Endothelial cell (in vitro differentiated cells): ENCODE data around the gene SHD. TPM values are rescaled to one million over a fixed set of nuclear protein-coding genes. Genes with fewer than 3 reads are reported as not detected.

Source experiments
- DNase-seq: peaks from one replicate; pipeline ENCODE4 v3.0.0; 2021; ENCODE audit warnings: low spot score
- H3K27ac Mint-ChIP-seq: one replicate; pipeline ENCODE4 v1.8.0; 2021; ENCODE audit warnings: mixed read lengths, inconsistent platforms; ENCODE audit not compliant: unreplicated experiment
- H3K27me3 Mint-ChIP-seq: one replicate; pipeline ENCODE4 v1.8.0; 2021; ENCODE audit warnings: mild to moderate bottlenecking, moderate library complexity, mixed read lengths, inconsistent platforms; ENCODE audit not compliant: unreplicated experiment
- H3K36me3 Mint-ChIP-seq: one replicate; pipeline ENCODE4 v1.8.0; 2021; ENCODE audit warnings: mild to moderate bottlenecking, low read depth, mixed read lengths, inconsistent platforms; ENCODE audit not compliant: unreplicated experiment
- H3K4me1 Mint-ChIP-seq: one replicate; pipeline ENCODE4 v1.8.0; 2021; ENCODE audit warnings: mild to moderate bottlenecking, mixed read lengths, inconsistent platforms; ENCODE audit not compliant: unreplicated experiment
- H3K4me3 Mint-ChIP-seq: one replicate; pipeline ENCODE4 v1.8.0; 2021; ENCODE audit warnings: mild to moderate bottlenecking, mixed read lengths, inconsistent platforms; ENCODE audit not compliant: unreplicated experiment
- H3K9me3 Mint-ChIP-seq: one replicate; pipeline ENCODE4 v1.8.0; 2021; ENCODE audit warnings: mixed read lengths, inconsistent platforms; ENCODE audit not compliant: unreplicated experiment
- CTCF ChIP-seq: fragments of 200-600 bp; sonication (generic); IDR thresholded peaks from one replicate; pipeline ENCODE4 v1.5.0; 2021; ENCODE audit warnings: antibody characterized with exemption; ENCODE audit not compliant: unreplicated experiment
- total RNA-seq: library from RNA; stranded (reverse); fragmentation: NEBNext Ultra II Directional; extraction: Animal tissue kit (Norgen Biotek cat#: 25700); gene quantifications from one replicate; pipeline ENCODE4 v1.2.1, GENCODE V29; 2021; ENCODE audit not compliant: unreplicated experiment

SHD gene
- total RNA-seq, 1 donor from 2014 or later = 0.90 TPM

- H3K27me3 Mint-ChIP-seq = peaks cover 9% of the 10 kb centered on the region
- no peaks in the 10 kb centered on the region for H3K9me3 Mint-ChIP-seq
- H3K27ac Mint-ChIP-seq = no peak overlapping the region
- peaks cover 5% of the 10 kb centered on the region for H3K4me1 Mint-ChIP-seq
- peaks cover 43% of the 10 kb centered on the region for H3K36me3 Mint-ChIP-seq
- TF ChIP-seq CTCF = no peak
- H3K4me3 Mint-ChIP-seq = peak overlapping the region; percentile 42
- DNase-seq = no peak
Observed at GRCh38 chr19:4319067-4319718, 40.1 kb downstream of the SHD start.

GRCh38 chr19:4320419-4320818, 41.4 kb downstream of the SHD start:
- Mint-ChIP-seq H3K27me3 (peaks cover 9% of the 10 kb centered on the region), H3K9me3 (no peaks in the 10 kb centered on the region), H3K27ac (no peak overlapping the region), H3K4me3 (peak overlapping the region; percentile 11), H3K4me1 (no peaks in the 10 kb centered on the region), H3K36me3 (peaks cover 45% of the 10 kb centered on the region)
- no peak for DNase-seq
- TF ChIP-seq CTCF = no peak

- Mint-ChIP-seq H3K27me3 (peaks cover 11% of the 10 kb centered on the region), H3K36me3 (peaks cover 45% of the 10 kb centered on the region), H3K27ac (no peak overlapping the region), H3K4me3 (no peak overlapping the region), H3K9me3 (no peaks in the 10 kb centered on the region), H3K4me1 (no peaks in the 10 kb centered on the region)
- no peak for DNase-seq
- no peak for TF ChIP-seq CTCF
Observed at GRCh38 chr19:4322942-4323665, 44.0 kb downstream of the SHD start.

- H3K27ac Mint-ChIP-seq = no peak overlapping the region
- H3K4me1 Mint-ChIP-seq = no peaks in the 10 kb centered on the region
- H3K27me3 Mint-ChIP-seq = peaks cover 11% of the 10 kb centered on the region
- no peak for TF ChIP-seq CTCF
- no peak overlapping the region for H3K4me3 Mint-ChIP-seq
- no peaks in the 10 kb centered on the region for H3K9me3 Mint-ChIP-seq
- no peak for DNase-seq
- H3K36me3 Mint-ChIP-seq = peaks cover 39% of the 10 kb centered on the region
Observed at GRCh38 chr19:4323692-4324091, 44.6 kb downstream of the SHD start.

- no peak for DNase-seq
- Mint-ChIP-seq H3K4me1 (no peaks in the 10 kb centered on the region), H3K36me3 (peaks cover 37% of the 10 kb centered on the region), H3K27me3 (peaks cover 11% of the 10 kb centered on the region), H3K27ac (no peak overlapping the region), H3K4me3 (no peak overlapping the region), H3K9me3 (no peaks in the 10 kb centered on the region)
- TF ChIP-seq CTCF = no peak
Observed at GRCh38 chr19:4324228-4324627, 45.2 kb downstream of the SHD start.
